ENCODE data around the gene PPP1R16B. TPM values are rescaled to one million over a fixed set of nuclear protein-coding genes. Genes with fewer than 3 reads are reported as not detected.

The PPP1R16B gene
- total and polyA plus RNA-seq, 10 of the 15 experiments (the other 5 are each of a cell fraction or from before 2014, with no cell fraction given) = 13.4 to 90.2 (median 66.7) TPM

GRCh38 chr20:38804682-38805501 lies 605 bp upstream of the PPP1R16B start:
- H3K9me3 ChIP-seq (replicated peaks; ENCODE audit: control insufficient read depth, insufficient read depth, low read length) = no peaks in the 10 kb centered on the region
- POLR2A ChIA-PET = interaction anchor here (0.9 to 6.4 kb wide), 14 partner anchors 11 to 157 kb away, joined by 3 to 76 read pairs (median 6); partner anchors contain the start of genes ACTR5 and DHX35
- H3K27ac ChIP-seq (ENCODE audit: control insufficient read depth, insufficient read depth) = peak overlapping the region; percentile 84
- H2AFZ ChIP-seq (ENCODE audit: control insufficient read depth, low read depth, low read length) = peak overlapping the region; percentile 49
- DNase-seq (ENCODE audit: low read depth, low spot score) (peak; percentile 65), ATAC-seq (peak; percentile 64), FAIRE-seq (peak; percentile 57)
- no peaks in the 10 kb centered on the region for H3K27me3 ChIP-seq (replicated peaks in 1 of 2; ENCODE audit: control insufficient read depth in 2 of 2, insufficient read depth in 2 of 2, low read length in 1 of 2)
- peaks cover 24% of the 10 kb centered on the region for H3K4me1 ChIP-seq (ENCODE audit: control insufficient read depth, insufficient read depth, low read length)
- RAD21 ChIA-PET (ENCODE audit: unreplicated experiment) = interaction anchor here (0.7 to 7.6 kb wide), 14 partner anchors 30 to 193 kb away, joined by 3 to 167 read pairs (median 5); partner anchors contain the start of genes ACTR5, DHX35 and FAM83D
- peak overlapping the region; percentile 65 for H3K9ac ChIP-seq (ENCODE audit: control insufficient read depth, insufficient read depth, low read length)
- TSS peak; percentile 86 for BruUV-seq (replicated peaks)
- no peaks in the 10 kb centered on the region for H4K20me1 ChIP-seq (ENCODE audit: control insufficient read depth, insufficient read depth)
- H3K4me2 ChIP-seq (ENCODE audit: control insufficient read depth, insufficient read depth) = peak overlapping the region; percentile 90
- WGBS (ENCODE audit: insufficient coverage, insufficient replicate concordance, low lambda C conversion rate, missing lambda C conversion rate) = 4% methylated on average over 14 of the region's 18 CpGs
- peak overlapping the region; percentile 87 for H3K4me3 ChIP-seq
- CTCF ChIA-PET = interaction anchor here (0.7 to 6.8 kb wide), 15 partner anchors 13 to 90 kb away, joined by 3 to 91 read pairs (median 4); partner anchors contain the start of gene ACTR5
- intact Hi-C loops (cut with micrococcal nuclease; ENCODE audit: unreplicated experiment) (loop anchor here (1.0 to 2.0 kb wide), 2 partner anchors 38 to 87 kb away; no protein-coding TSS in a partner anchor), in situ Hi-C loops (cut with MboI) (loop anchor here (5.0 kb wide), 1 partner anchor 67 kb away; no protein-coding TSS in a partner anchor)
- no peaks in the 10 kb centered on the region; a peak in 2 of 4 replicates for H3K36me3 ChIP-seq (ENCODE audit: control insufficient read depth in 2 of 2, insufficient read depth in 2 of 2, low read length in 1 of 2)
- SMC1A ChIA-PET (ENCODE audit: uncharacterized antibody, unreplicated experiment) = interaction anchor here (0.6 to 11.1 kb wide), 13 partner anchors 11 to 1488 kb away, joined by 3 to 187 read pairs (median 15); partner anchors contain the start of gene ACTR5
- H3K79me2 ChIP-seq (ENCODE audit: control insufficient read depth, insufficient read depth, low read length) = peaks cover 48% of the 10 kb centered on the region
- TF ChIP-seq ZNF274 (IDR thresholded peaks at IDR 0.05; ENCODE audit: insufficient read depth, insufficient read length) (no peak), JUND (IDR thresholded peaks at IDR 0.05; ENCODE audit: low read depth, low read length) (no peak), NR2C2 (IDR thresholded peaks at IDR 0.05; ENCODE audit: borderline replicate concordance, control insufficient read depth, insufficient read length, low read depth) (no peak), NBN (IDR thresholded peaks at IDR 0.05) (peak; percentile 62; the same call in 1 of the 2 replicates), SREBF2 (IDR thresholded peaks at IDR 0.05; ENCODE audit: low read length) (no peak), RFX5 (IDR thresholded peaks at IDR 0.05; ENCODE audit: low read depth, low read length) (no peak), NRF1 (conservative IDR thresholded peaks at IDR 0.05; ENCODE audit: low read depth, low read length) (no peak), NFYA (IDR thresholded peaks at IDR 0.05; ENCODE audit: borderline replicate concordance, low read depth, low read length) (no peak), FOXM1 (IDR thresholded peaks at IDR 0.05; ENCODE audit: low read depth, low read length) (no peak), TBL1XR1 (IDR thresholded peaks at IDR 0.05; ENCODE audit: low read depth, low read length) (peak; percentile 86), CHD1 (IDR thresholded peaks at IDR 0.05; ENCODE audit: low read depth, low read length) (no peak), YBX1 (IDR thresholded peaks at IDR 0.05) (no peak), DPF2 (IDR thresholded peaks at IDR 0.05) (peak; percentile 89), SIN3A (IDR thresholded peaks at IDR 0.05; ENCODE audit: low read depth, low read length) (no peak), BACH1 (IDR thresholded peaks at IDR 0.05; ENCODE audit: borderline replicate concordance) (no peak), PAX5 (IDR thresholded peaks at IDR 0.05; ENCODE audit: borderline replicate concordance, low read depth, low read length) (peak; percentile 80), RUNX3 (IDR thresholded peaks at IDR 0.05; ENCODE audit: low read length) (peak; percentile 96), IRF4 (IDR thresholded peaks at IDR 0.05; ENCODE audit: low read depth, low read length) (0 out of 2 replicates have a peak, but pooled peaks have one; percentile 49), ESRRA (IDR thresholded peaks at IDR 0.05; ENCODE audit: low read length) (no peak), MTA3 (IDR thresholded peaks at IDR 0.05; ENCODE audit: borderline replicate concordance, low read length) (no peak), RAD21 (IDR thresholded peaks at IDR 0.05; ENCODE audit: insufficient read depth, low read depth, low read length) (no peak), CBX3 (IDR thresholded peaks at IDR 0.05; ENCODE audit: borderline replicate concordance, low read depth) (no peak)
- TF ChIP-seq, protein P1, sequence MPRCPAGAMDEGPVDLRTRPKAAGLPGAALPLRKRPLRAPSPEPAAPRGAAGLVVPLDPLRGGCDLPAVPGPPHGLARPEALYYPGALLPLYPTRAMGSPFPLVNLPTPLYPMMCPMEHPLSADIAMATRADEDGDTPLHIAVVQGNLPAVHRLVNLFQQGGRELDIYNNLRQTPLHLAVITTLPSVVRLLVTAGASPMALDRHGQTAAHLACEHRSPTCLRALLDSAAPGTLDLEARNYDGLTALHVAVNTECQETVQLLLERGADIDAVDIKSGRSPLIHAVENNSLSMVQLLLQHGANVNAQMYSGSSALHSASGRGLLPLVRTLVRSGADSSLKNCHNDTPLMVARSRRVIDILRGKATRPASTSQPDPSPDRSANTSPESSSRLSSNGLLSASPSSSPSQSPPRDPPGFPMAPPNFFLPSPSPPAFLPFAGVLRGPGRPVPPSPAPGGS (IDR thresholded peaks at IDR 0.05; ENCODE audit: borderline replicate concordance, insufficient read depth, low read depth, low read length, poor library complexity, severe bottlenecking) = no peak
- TF ChIP-seq, protein P2, sequence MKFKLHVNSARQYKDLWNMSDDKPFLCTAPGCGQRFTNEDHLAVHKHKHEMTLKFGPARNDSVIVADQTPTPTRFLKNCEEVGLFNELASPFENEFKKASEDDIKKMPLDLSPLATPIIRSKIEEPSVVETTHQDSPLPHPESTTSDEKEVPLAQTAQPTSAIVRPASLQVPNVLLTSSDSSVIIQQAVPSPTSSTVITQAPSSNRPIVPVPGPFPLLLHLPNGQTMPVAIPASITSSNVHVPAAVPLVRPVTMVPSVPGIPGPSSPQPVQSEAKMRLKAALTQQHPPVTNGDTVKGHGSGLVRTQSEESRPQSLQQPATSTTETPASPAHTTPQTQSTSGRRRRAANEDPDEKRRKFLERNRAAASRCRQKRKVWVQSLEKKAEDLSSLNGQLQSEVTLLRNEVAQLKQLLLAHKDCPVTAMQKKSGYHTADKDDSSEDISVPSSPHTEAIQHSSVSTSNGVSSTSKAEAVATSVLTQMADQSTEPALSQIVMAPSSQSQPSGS (IDR thresholded peaks at IDR 0.05; ENCODE audit: low read length) = peak; percentile 42; the same call in 1 of the 2 replicates

All from GM12878 (cell line).